ENCODE results near the gene PRKAG2. TPM values are rescaled to one million over a fixed set of nuclear protein-coding genes. Genes with fewer than 3 reads are reported as not detected.

Gene PRKAG2
- total and polyA plus RNA-seq, 2 of the 13 experiments (the other 11 are each of a cell fraction or from before 2014, with no cell fraction given), result 0.90 to 1.3 TPM

DNA sequence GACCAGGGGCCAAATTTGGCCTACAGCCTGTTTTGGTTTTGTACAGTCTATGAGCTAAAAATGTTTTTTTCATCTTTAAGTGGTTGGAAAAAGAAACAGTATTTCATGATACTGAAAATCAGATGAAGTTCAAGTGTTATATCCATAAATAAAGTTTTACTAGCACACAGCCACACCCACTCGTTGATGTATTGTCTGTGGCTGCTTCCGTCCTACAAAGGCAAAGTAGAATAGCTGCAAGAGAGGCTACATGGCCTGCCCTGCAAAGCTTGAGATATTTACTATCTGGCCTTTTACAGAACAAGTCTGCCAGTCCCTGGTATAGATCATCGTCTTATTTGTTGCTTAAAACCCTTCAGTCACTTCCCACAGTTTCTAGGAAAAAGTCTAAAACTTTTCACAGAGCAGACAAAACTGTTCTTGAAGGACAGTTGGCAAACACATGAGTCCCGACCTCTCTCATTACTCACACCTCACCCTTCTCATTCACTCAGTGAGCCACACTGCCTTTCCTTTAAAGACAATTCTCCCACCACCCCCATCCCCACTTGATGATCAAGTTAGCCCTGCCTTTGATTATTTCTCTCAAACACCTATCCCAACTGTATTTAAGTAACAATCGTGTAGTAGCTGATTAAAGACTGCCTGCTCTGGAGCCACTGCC is 367.1 kb downstream of the PRKAG2 start:
- intact Hi-C loops (cut with micrococcal nuclease; ENCODE audit: unreplicated experiment) (no loop called here), in situ Hi-C loops (cut with HindIII; ENCODE audit: extremely low pct_ligation_motif_present, low pct_unique_long_range_greater_than_20kb) (no loop called here)
- no peaks in the 10 kb centered on the region; a peak in 1 of 5 replicates for H3K36me3 ChIP-seq (replicated peaks in 1 of 2; ENCODE audit: control insufficient read depth in 1 of 2, insufficient read depth in 2 of 2, low read length in 2 of 2)
- FAIRE-seq, result no peak
- no peak overlapping the region for H3K27ac ChIP-seq (ENCODE audit: extremely low read length, insufficient read depth, low read length)
- no peaks in the 10 kb centered on the region for H3K27me3 ChIP-seq (ENCODE audit: control insufficient read depth in 1 of 2, insufficient read depth in 2 of 2, low read length in 2 of 2)
- ATAC-seq, result no peak
- ChIA-PET POLR2A (no interaction called here), CTCF (ENCODE audit: low intra/inter-chr PET ratio, low total read pairs) (no interaction called here)
- no peak for TF ChIP-seq MED8 (CRISPR knock-in tag; IDR thresholded peaks at IDR 0.05; ENCODE audit: insufficient replicate concordance)
- TF ChIP-seq ARHGAP35 (CRISPR knock-in tag; IDR thresholded peaks at IDR 0.05; ENCODE audit: borderline replicate concordance), result no peak
- TF ChIP-seq ATF3 (CRISPR knock-in tag; IDR thresholded peaks at IDR 0.05), result no peak
- TF ChIP-seq ZNF775 (CRISPR knock-in tag; IDR thresholded peaks at IDR 0.05; ENCODE audit: borderline replicate concordance), result no peak
- TF ChIP-seq MED13 (CRISPR knock-in tag; IDR thresholded peaks at IDR 0.05), result no peak
- TF ChIP-seq MEIS2 (CRISPR knock-in tag; IDR thresholded peaks at IDR 0.05), result no peak
- TF ChIP-seq ZNF382 (CRISPR knock-in tag; IDR thresholded peaks at IDR 0.05; ENCODE audit: borderline replicate concordance), result no peak
- no peak for TF ChIP-seq NCOR1 (IDR thresholded peaks at IDR 0.05; ENCODE audit: borderline replicate concordance, low read length)
- TF ChIP-seq PLSCR1 (CRISPR knock-in tag; IDR thresholded peaks at IDR 0.05; ENCODE audit: borderline replicate concordance), result no peak
- TF ChIP-seq MYNN (CRISPR knock-in tag; IDR thresholded peaks at IDR 0.05; ENCODE audit: low read depth), result no peak
- DNase-seq (ENCODE audit: low spot score), result no peak
- H3K79me2 ChIP-seq (ENCODE audit: insufficient read depth, low read length), result peaks cover 97% of the 10 kb centered on the region
- H3K9me3 ChIP-seq (ENCODE audit: low read length), result no peaks in the 10 kb centered on the region
- no peak overlapping the region for H3K4me2 ChIP-seq (ENCODE audit: low read depth, low read length)
- 96% methylated on average over 5 of the region's 5 CpGs for WGBS (ENCODE audit: low lambda C conversion rate)
- no peak overlapping the region for H3K4me3 ChIP-seq (replicated peaks in 1 of 3; ENCODE audit: insufficient read depth in 1 of 3, low read depth in 2 of 3, low read length in 3 of 3)
- H2AFZ ChIP-seq (ENCODE audit: low read length), result no peak overlapping the region
- H4K20me1 ChIP-seq (ENCODE audit: insufficient read depth, low read length), result peaks cover 66% of the 10 kb centered on the region
- peaks cover 21% of the 10 kb centered on the region for H3K4me1 ChIP-seq (ENCODE audit: insufficient read depth, low read length)
- BruUV-seq (replicated peaks), result no TSS peak
- H3K9ac ChIP-seq (ENCODE audit: insufficient read depth, low read depth, low read length), result no peak overlapping the region
